ENCODE results near the gene MIOS.

- no peak for TF ChIP-seq POLR2A (IDR thresholded peaks at IDR 0.05)
- TF ChIP-seq, protein P1, sequence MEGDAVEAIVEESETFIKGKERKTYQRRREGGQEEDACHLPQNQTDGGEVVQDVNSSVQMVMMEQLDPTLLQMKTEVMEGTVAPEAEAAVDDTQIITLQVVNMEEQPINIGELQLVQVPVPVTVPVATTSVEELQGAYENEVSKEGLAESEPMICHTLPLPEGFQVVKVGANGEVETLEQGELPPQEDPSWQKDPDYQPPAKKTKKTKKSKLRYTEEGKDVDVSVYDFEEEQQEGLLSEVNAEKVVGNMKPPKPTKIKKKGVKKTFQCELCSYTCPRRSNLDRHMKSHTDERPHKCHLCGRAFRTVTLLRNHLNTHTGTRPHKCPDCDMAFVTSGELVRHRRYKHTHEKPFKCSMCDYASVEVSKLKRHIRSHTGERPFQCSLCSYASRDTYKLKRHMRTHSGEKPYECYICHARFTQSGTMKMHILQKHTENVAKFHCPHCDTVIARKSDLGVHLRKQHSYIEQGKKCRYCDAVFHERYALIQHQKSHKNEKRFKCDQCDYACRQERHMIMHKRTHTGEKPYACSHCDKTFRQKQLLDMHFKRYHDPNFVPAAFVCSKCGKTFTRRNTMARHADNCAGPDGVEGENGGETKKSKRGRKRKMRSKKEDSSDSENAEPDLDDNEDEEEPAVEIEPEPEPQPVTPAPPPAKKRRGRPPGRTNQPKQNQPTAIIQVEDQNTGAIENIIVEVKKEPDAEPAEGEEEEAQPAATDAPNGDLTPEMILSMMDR (IDR thresholded peaks at IDR 0.05) = no peak
These were observed 74.5 kb downstream of the MIOS start for GRCh38 chr7:7641129-7641663.
